KMS-11 (cell line): ENCODE results near the gene ACER3.

Experiments
- H2AFZ ChIP-seq: fragments of 200-600 bp; sonication (generic); 2 replicates; pipeline ENCODE4 v1.6.1; 2016; ENCODE audit warnings: antibody characterized with exemption, mixed run types, low read depth
- H3K27ac ChIP-seq: fragments of 200-600 bp; sonication (generic); 2 replicates; pipeline ENCODE4 v1.6.1; 2016; ENCODE audit warnings: mild to moderate bottlenecking, mixed run types
- H3K27me3 ChIP-seq: fragments of 200-600 bp; sonication (generic); 2 replicates; pipeline ENCODE4 v1.6.1; 2017; ENCODE audit warnings: mild to moderate bottlenecking, low read depth, mixed run types, moderate library complexity; ENCODE audit not compliant: insufficient read depth
- H3K36me3 ChIP-seq: fragments of 200-600 bp; sonication (generic); 2 replicates; pipeline ENCODE4 v1.6.1; 2017; ENCODE audit warnings: mild to moderate bottlenecking, mixed run types; ENCODE audit not compliant: insufficient read depth
- H3K4me1 ChIP-seq: fragments of 200-600 bp; sonication (generic); 2 replicates; pipeline ENCODE4 v1.6.1; 2016; ENCODE audit warnings: mild to moderate bottlenecking, low read depth, mixed run types; ENCODE audit not compliant: poor library complexity, severe bottlenecking
- H3K4me2 ChIP-seq: fragments of 200-600 bp; sonication (generic); 2 replicates; pipeline ENCODE4 v1.7.0; 2016; ENCODE audit warnings: mild to moderate bottlenecking, mixed run types
- H3K4me3 ChIP-seq: fragments of 200-600 bp; sonication (generic); IDR thresholded peaks from 2 replicates; pipeline ENCODE4 v1.6.1; 2017; ENCODE audit warnings: low read depth, low read length, mixed read lengths; ENCODE audit not compliant: insufficient read depth
- H3K79me2 ChIP-seq: fragments of 200-600 bp; sonication (generic); 2 replicates; pipeline ENCODE4 v1.6.1; 2016; ENCODE audit warnings: low read depth, mixed run types; ENCODE audit not compliant: insufficient read depth
- H3K9ac ChIP-seq: fragments of 200-600 bp; sonication (generic); 2 replicates; pipeline ENCODE4 v1.6.1; 2016; ENCODE audit warnings: mild to moderate bottlenecking, mixed run types
- H4K20me1 ChIP-seq: fragments of 200-600 bp; sonication (generic); 2 replicates; pipeline ENCODE4 v1.6.1; 2016; ENCODE audit warnings: mild to moderate bottlenecking, mixed run types; ENCODE audit not compliant: insufficient read depth
- TF ChIP-seq, protein P1 (sequence below): fragments of 200-600 bp; sonication (generic); conservative IDR thresholded peaks from 2 replicates; pipeline ENCODE4 v1.6.1; 2017; ENCODE audit warnings: low read depth, mild to moderate bottlenecking, antibody characterized with exemption, low read length, moderate library complexity, mixed read lengths

Gene ACER3

DNA sequence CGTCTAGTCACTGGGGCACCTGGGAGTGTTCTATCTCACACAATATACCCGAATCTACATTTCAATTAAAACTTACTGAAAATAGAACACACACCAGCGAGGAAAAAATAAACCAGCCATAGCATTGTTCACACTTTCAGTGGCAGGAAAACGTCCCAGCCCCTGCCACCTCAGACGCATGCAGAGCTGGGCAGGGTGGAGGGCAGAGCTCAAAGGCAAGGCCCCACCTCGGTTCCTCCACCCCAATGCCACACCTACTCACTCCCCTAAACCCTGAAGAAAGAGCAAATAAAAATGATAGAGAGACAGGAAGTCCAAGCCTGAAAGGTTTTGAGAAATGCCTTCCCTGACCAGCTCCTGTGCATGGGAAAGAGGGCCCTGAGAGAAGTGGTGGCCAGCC, 188.3 kb downstream of the ACER3 start:
- Histone ChIP-seq H4K20me1 (no peaks in the 10 kb centered on the region), H2AFZ (no peak overlapping the region)
- TF ChIP-seq, protein P1, sequence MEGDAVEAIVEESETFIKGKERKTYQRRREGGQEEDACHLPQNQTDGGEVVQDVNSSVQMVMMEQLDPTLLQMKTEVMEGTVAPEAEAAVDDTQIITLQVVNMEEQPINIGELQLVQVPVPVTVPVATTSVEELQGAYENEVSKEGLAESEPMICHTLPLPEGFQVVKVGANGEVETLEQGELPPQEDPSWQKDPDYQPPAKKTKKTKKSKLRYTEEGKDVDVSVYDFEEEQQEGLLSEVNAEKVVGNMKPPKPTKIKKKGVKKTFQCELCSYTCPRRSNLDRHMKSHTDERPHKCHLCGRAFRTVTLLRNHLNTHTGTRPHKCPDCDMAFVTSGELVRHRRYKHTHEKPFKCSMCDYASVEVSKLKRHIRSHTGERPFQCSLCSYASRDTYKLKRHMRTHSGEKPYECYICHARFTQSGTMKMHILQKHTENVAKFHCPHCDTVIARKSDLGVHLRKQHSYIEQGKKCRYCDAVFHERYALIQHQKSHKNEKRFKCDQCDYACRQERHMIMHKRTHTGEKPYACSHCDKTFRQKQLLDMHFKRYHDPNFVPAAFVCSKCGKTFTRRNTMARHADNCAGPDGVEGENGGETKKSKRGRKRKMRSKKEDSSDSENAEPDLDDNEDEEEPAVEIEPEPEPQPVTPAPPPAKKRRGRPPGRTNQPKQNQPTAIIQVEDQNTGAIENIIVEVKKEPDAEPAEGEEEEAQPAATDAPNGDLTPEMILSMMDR, result no peak

DNA sequence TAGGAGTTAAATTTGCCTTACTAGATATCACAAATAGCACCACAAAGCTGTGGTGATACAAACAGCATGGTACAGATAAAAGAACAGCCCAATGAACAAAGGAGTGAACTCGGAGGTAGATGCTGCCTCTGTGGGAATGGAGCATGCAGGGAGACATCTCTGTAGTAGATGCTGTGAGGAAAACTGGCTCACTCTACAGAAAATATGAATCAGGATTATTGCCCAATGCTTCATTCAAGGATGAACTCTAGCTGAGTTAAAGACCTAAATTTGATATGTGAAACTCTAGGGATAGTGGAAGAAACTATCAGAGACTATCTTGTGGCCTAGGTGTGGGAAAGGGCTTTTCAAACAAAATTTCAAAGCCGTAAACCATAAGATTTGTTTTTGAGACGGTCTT, 190.8 kb downstream of the ACER3 start:
- no peaks in the 10 kb centered on the region for H4K20me1 ChIP-seq
- H3K4me1 ChIP-seq, result peaks cover 6% of the 10 kb centered on the region
- H3K36me3 ChIP-seq, result no peaks in the 10 kb centered on the region
- no peak overlapping the region for H3K9ac ChIP-seq
- H2AFZ ChIP-seq, result no peak overlapping the region
- TF ChIP-seq, protein P1, result no peak
- H3K79me2 ChIP-seq, result no peaks in the 10 kb centered on the region
- no peak overlapping the region for H3K4me2 ChIP-seq
- no peaks in the 10 kb centered on the region for H3K27me3 ChIP-seq
- no peak overlapping the region for H3K4me3 ChIP-seq
- H3K27ac ChIP-seq, result no peak overlapping the region

More for the DNA sequence above, 188.3 kb downstream of the ACER3 start:
- Histone ChIP-seq H3K4me1 (peaks cover 6% of the 10 kb centered on the region), H3K4me3 (no peak overlapping the region), H3K27ac (no peak overlapping the region), H3K79me2 (no peaks in the 10 kb centered on the region), H3K9ac (no peak overlapping the region), H3K4me2 (no peak overlapping the region), H3K36me3 (no peaks in the 10 kb centered on the region), H3K27me3 (no peaks in the 10 kb centered on the region)

DNA sequence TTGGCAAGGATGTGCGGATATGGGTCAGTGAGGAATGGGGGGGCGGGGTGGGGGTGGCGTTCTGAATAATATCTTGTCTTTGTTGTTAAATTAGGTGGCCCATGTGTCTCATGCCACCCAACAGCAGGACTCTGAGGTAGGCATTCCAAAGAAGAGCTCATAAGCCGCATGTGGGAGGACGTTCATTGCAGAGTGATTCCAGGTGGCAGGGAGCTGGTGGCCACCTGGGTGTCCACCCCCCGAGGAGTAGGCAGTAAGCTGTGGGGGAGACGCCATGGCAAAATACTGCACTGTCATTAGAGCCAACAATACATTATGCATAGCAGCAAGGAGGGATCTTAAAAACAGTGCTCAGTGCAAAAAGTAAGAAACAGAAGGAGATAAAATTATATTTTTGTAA, 191.8 kb downstream of the ACER3 start:
- Histone ChIP-seq H2AFZ (no peak overlapping the region), H3K4me3 (no peak overlapping the region), H3K79me2 (no peaks in the 10 kb centered on the region), H3K27me3 (no peaks in the 10 kb centered on the region), H3K27ac (no peak overlapping the region), H3K4me1 (no peaks in the 10 kb centered on the region), H3K4me2 (no peak overlapping the region), H3K36me3 (no peaks in the 10 kb centered on the region), H4K20me1 (no peaks in the 10 kb centered on the region), H3K9ac (no peak overlapping the region)
- TF ChIP-seq, protein P1, result no peak

DNA sequence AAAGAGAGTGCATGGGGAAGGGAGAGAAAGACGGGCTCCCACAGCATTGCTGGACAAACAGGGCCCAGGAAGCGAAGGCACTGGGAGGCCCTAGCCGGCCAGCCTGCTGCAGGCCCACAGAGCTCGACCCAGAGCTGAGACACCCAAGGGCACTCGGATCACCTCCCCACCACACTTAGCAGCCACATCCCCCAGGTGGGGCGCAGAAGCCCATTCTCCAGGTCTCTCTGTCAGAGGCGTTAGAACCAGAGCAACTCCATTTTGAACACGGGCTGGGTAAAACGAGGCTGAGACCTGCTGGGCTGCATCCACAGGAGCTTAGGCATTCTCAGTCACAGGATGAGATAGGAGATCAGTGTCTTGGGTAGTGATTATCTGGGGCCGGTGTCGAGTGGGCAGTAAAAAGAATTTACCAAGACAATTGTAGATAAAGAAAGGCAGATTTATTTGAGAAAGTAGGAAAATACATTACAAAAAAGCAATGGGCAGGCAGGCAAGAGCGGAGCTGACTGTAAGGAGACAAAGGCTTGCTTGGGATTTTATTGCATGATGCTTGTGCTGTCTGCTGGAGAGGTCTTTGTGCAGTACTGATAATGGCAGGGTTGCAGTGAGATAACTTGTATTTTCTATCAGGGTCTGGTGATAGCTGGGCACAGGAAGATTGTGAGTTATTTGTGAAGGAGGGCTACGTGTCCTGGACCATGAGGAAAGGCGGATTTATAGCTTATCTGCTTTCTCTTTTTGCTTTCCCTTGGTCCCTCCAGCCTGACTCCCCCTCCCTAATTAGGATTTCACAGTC, 192.7 kb downstream of the ACER3 start:
- Histone ChIP-seq H3K4me1 (no peaks in the 10 kb centered on the region), H3K4me2 (no peak overlapping the region), H3K27me3 (no peaks in the 10 kb centered on the region), H3K4me3 (no peak overlapping the region), H3K79me2 (no peaks in the 10 kb centered on the region), H3K27ac (no peak overlapping the region), H3K9ac (no peak overlapping the region), H4K20me1 (no peaks in the 10 kb centered on the region), H2AFZ (no peak overlapping the region), H3K36me3 (no peaks in the 10 kb centered on the region)
- TF ChIP-seq, protein P1, result no peak
